GM23338 (cell line): ENCODE results near the gene COL1A2.

Experiments
- EZH2 ChIP-seq: fragments of 200-600 bp; sonication (generic); IDR thresholded peaks from one replicate; pipeline ENCODE4 v1.8.0; 2017; ENCODE audit warnings: antibody characterized with exemption, mild to moderate bottlenecking, low read depth; ENCODE audit not compliant: unreplicated experiment
- EZH2phosphoT487 ChIP-seq: fragments of 200-600 bp; sonication (generic); IDR thresholded peaks from one replicate; pipeline ENCODE4 v1.8.1; 2018; ENCODE audit warnings: antibody characterized with exemption; ENCODE audit not compliant: unreplicated experiment
- JUNB ChIP-seq: IDR thresholded peaks from one replicate; pipeline ENCODE4 v1.6.1; 2016; ENCODE audit warnings: antibody characterized with exemption; ENCODE audit not compliant: unreplicated experiment
- POLR2AphosphoS5 ChIP-seq: IDR thresholded peaks from 2 replicates; pipeline ENCODE4 v1.6.1; 2016; ENCODE audit warnings: antibody characterized with exemption, low read depth
- ZNF462 ChIP-seq: fragments of 250-450 bp; sonication (Bioruptor Pico); IDR thresholded peaks from 2 replicates; pipeline ENCODE4 v1.5.0; 2020; ENCODE audit warnings: mild to moderate bottlenecking, moderate library complexity
- TF ChIP-seq, protein P1 (sequence below): IDR thresholded peaks from one replicate; pipeline ENCODE4 v1.6.1; 2018; ENCODE audit warnings: antibody characterized with exemption; ENCODE audit not compliant: unreplicated experiment
- TF ChIP-seq, protein P2 (sequence below), 2 experiments: fragments of 200-600 bp in 1 of 2; sonication (generic) in 1 of 2; conservative IDR thresholded peaks; 2 replicates each; pipeline versions ENCODE4 v1.5.1 to v1.6.1; 2016 to 2017; ENCODE audit warnings: antibody characterized with exemption in 2 of 2, low read depth in 2 of 2, mild to moderate bottlenecking in 2 of 2, moderate library complexity in 1 of 2

DNA sequence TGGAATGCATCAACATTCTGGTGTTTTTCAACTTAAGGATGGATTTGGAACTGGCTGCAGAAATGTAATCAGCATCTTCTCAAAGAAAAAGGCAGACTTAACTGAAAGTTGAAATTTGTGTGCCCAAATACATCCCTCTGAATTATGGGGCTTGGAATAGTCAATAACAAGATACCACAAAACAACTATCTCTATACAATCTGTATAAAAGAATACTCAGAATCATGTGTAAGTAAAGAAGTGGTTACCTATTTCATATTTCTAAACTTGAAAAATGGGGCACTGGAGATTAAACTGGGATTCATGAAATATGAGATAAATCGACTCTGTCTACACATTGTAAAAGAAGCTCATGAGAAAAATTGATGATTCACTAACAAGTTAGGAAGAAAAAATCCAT lies 6.2 kb upstream of the COL1A2 start:
- TF ChIP-seq, protein P1, sequence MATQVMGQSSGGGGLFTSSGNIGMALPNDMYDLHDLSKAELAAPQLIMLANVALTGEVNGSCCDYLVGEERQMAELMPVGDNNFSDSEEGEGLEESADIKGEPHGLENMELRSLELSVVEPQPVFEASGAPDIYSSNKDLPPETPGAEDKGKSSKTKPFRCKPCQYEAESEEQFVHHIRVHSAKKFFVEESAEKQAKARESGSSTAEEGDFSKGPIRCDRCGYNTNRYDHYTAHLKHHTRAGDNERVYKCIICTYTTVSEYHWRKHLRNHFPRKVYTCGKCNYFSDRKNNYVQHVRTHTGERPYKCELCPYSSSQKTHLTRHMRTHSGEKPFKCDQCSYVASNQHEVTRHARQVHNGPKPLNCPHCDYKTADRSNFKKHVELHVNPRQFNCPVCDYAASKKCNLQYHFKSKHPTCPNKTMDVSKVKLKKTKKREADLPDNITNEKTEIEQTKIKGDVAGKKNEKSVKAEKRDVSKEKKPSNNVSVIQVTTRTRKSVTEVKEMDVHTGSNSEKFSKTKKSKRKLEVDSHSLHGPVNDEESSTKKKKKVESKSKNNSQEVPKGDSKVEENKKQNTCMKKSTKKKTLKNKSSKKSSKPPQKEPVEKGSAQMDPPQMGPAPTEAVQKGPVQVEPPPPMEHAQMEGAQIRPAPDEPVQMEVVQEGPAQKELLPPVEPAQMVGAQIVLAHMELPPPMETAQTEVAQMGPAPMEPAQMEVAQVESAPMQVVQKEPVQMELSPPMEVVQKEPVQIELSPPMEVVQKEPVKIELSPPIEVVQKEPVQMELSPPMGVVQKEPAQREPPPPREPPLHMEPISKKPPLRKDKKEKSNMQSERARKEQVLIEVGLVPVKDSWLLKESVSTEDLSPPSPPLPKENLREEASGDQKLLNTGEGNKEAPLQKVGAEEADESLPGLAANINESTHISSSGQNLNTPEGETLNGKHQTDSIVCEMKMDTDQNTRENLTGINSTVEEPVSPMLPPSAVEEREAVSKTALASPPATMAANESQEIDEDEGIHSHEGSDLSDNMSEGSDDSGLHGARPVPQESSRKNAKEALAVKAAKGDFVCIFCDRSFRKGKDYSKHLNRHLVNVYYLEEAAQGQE = no peak
- TF ChIP-seq, protein P2, sequence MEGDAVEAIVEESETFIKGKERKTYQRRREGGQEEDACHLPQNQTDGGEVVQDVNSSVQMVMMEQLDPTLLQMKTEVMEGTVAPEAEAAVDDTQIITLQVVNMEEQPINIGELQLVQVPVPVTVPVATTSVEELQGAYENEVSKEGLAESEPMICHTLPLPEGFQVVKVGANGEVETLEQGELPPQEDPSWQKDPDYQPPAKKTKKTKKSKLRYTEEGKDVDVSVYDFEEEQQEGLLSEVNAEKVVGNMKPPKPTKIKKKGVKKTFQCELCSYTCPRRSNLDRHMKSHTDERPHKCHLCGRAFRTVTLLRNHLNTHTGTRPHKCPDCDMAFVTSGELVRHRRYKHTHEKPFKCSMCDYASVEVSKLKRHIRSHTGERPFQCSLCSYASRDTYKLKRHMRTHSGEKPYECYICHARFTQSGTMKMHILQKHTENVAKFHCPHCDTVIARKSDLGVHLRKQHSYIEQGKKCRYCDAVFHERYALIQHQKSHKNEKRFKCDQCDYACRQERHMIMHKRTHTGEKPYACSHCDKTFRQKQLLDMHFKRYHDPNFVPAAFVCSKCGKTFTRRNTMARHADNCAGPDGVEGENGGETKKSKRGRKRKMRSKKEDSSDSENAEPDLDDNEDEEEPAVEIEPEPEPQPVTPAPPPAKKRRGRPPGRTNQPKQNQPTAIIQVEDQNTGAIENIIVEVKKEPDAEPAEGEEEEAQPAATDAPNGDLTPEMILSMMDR (conservative IDR thresholded peaks at IDR 0.05; ENCODE audit: low read depth in 2 of 2) = no peak
- no peak for TF ChIP-seq EZH2
- no peak for TF ChIP-seq POLR2AphosphoS5
- no peak for TF ChIP-seq EZH2phosphoT487
- no peak for TF ChIP-seq ZNF462 (CRISPR knock-in tag)
- no peak for TF ChIP-seq JUNB
